ENCODE results near the gene C13orf46. TPM values are rescaled to one million over a fixed set of nuclear protein-coding genes. Genes with fewer than 3 reads are reported as not detected.
"Not testable (repeated sequence)": the region's sequence is repeated elsewhere in the genome, so short reads cannot be mapped to it uniquely, and the experiment has no call there.

C13orf46 gene
- 1 to 10 TPM; 1.1 to 1.5 (median 1.4) TPM for total RNA-seq

- Mint-ChIP-seq H3K4me3 (no peak within 1 kb of the TSS), H3K4me1 (ENCODE audit: low read depth) (peaks cover 4% of the 10 kb centered on the region), H3K9me3 (no peaks in the 10 kb centered on the region), H3K36me3 (ENCODE audit: insufficient read depth) (peaks cover 25% of the 10 kb centered on the region), H3K27me3 (ENCODE audit: low read depth) (no peaks in the 10 kb centered on the region)
- DNase-seq (no peak), ATAC-seq (no peak)
Observed at GRCh38 chr13:113973218-113974164, at the start of gene C13orf46. Gene C13orf46 (minus strand): TSS chr13:113974076. CDS start chr13:113973997, 79 bp downstream.

GRCh38 chr13:114022876-114023275 is 49.0 kb upstream of the C13orf46 start:
- Mint-ChIP-seq H3K36me3 (ENCODE audit: insufficient read depth) (peaks cover 18% of the 10 kb centered on the region), H3K9me3 (no peaks in the 10 kb centered on the region), H3K27me3 (ENCODE audit: low read depth) (no peaks in the 10 kb centered on the region), H3K4me1 (ENCODE audit: low read depth) (no peaks in the 10 kb centered on the region), H3K4me3 (no peak overlapping the region)
- ATAC-seq (no peak), DNase-seq (no peak)

- DNase-seq = no peak
- no peaks in the 10 kb centered on the region for H3K4me1 Mint-ChIP-seq (ENCODE audit: low read depth)
- H3K27me3 Mint-ChIP-seq (ENCODE audit: low read depth) = no peaks in the 10 kb centered on the region
- H3K4me3 Mint-ChIP-seq = no peak overlapping the region
- ATAC-seq = no peak
- no peaks in the 10 kb centered on the region for H3K9me3 Mint-ChIP-seq
- H3K36me3 Mint-ChIP-seq (ENCODE audit: insufficient read depth) = peaks cover 18% of the 10 kb centered on the region
Observed at GRCh38 chr13:114022309-114022669, 48.4 kb upstream of the C13orf46 start.

GRCh38 chr13:114021464-114022308 is 47.8 kb upstream of the C13orf46 start:
- no peak for ATAC-seq
- Mint-ChIP-seq H3K36me3 (ENCODE audit: insufficient read depth) (peaks cover 18% of the 10 kb centered on the region), H3K4me3 (no peak overlapping the region), H3K27me3 (ENCODE audit: low read depth) (no peaks in the 10 kb centered on the region), H3K4me1 (ENCODE audit: low read depth) (no peaks in the 10 kb centered on the region), H3K9me3 (no peaks in the 10 kb centered on the region)
- DNase-seq = no peak

GRCh38 chr13:114020750-114021463 is 47.0 kb upstream of the C13orf46 start:
- H3K4me3 Mint-ChIP-seq = no peak overlapping the region
- no peaks in the 10 kb centered on the region for H3K27me3 Mint-ChIP-seq (ENCODE audit: low read depth)
- H3K9me3 Mint-ChIP-seq = no peaks in the 10 kb centered on the region

GRCh38 chr13:114020134-114020533 is 46.3 kb upstream of the C13orf46 start:
- H3K36me3 Mint-ChIP-seq (ENCODE audit: insufficient read depth) = peaks cover 15% of the 10 kb centered on the region
- DNase-seq = not testable (repeated sequence)

More at GRCh38 chr13:114020750-114021463, 47.0 kb upstream of the C13orf46 start:
- ATAC-seq (no peak), DNase-seq (no peak)
- Mint-ChIP-seq H3K4me1 (ENCODE audit: low read depth) (no peaks in the 10 kb centered on the region), H3K36me3 (ENCODE audit: insufficient read depth) (peaks cover 18% of the 10 kb centered on the region)

GRCh38 chr13:114019367-114019766 is 45.5 kb upstream of the C13orf46 start:
- Mint-ChIP-seq H3K4me3 (no peak overlapping the region), H3K27me3 (ENCODE audit: low read depth) (no peaks in the 10 kb centered on the region), H3K4me1 (ENCODE audit: low read depth) (no peaks in the 10 kb centered on the region), H3K36me3 (ENCODE audit: insufficient read depth) (peaks cover 15% of the 10 kb centered on the region), H3K9me3 (no peaks in the 10 kb centered on the region)
- ATAC-seq (peak; percentile 52 to 55), DNase-seq (peak; percentile 37)

More at GRCh38 chr13:114020134-114020533, 46.3 kb upstream of the C13orf46 start:
- H3K27me3 Mint-ChIP-seq (ENCODE audit: low read depth); ATAC-seq; H3K4me1 Mint-ChIP-seq (ENCODE audit: low read depth); H3K9me3 Mint-ChIP-seq; H3K4me3 Mint-ChIP-seq: not testable (repeated sequence)

GRCh38 chr13:114018461-114019055 is 44.7 kb upstream of the C13orf46 start:
- no peak overlapping the region for H3K4me3 Mint-ChIP-seq
- H3K4me1 Mint-ChIP-seq (ENCODE audit: low read depth) = no peaks in the 10 kb centered on the region
- no peak for ATAC-seq
- H3K27me3 Mint-ChIP-seq (ENCODE audit: low read depth) = no peaks in the 10 kb centered on the region
- no peak for DNase-seq
- no peaks in the 10 kb centered on the region for H3K9me3 Mint-ChIP-seq
- H3K36me3 Mint-ChIP-seq (ENCODE audit: insufficient read depth) = peaks cover 11% of the 10 kb centered on the region

GRCh38 chr13:114017966-114018365 is 44.1 kb upstream of the C13orf46 start:
- H3K27me3 Mint-ChIP-seq (ENCODE audit: low read depth) = no peaks in the 10 kb centered on the region
- DNase-seq (no peak), ATAC-seq (no peak)
- no peaks in the 10 kb centered on the region for H3K9me3 Mint-ChIP-seq
- no peaks in the 10 kb centered on the region for H3K4me1 Mint-ChIP-seq (ENCODE audit: low read depth)
- no peak overlapping the region for H3K4me3 Mint-ChIP-seq
- peaks cover 11% of the 10 kb centered on the region for H3K36me3 Mint-ChIP-seq (ENCODE audit: insufficient read depth)

GRCh38 chr13:114017028-114017630 is 43.3 kb upstream of the C13orf46 start:
- DNase-seq (no peak), ATAC-seq (no peak)
- Mint-ChIP-seq H3K4me1 (ENCODE audit: low read depth) (no peaks in the 10 kb centered on the region), H3K4me3 (no peak overlapping the region), H3K36me3 (ENCODE audit: insufficient read depth) (peaks cover 11% of the 10 kb centered on the region), H3K27me3 (ENCODE audit: low read depth) (no peaks in the 10 kb centered on the region), H3K9me3 (no peaks in the 10 kb centered on the region)

GRCh38 chr13:114016321-114017027 is 42.6 kb upstream of the C13orf46 start:
- H3K36me3 Mint-ChIP-seq (ENCODE audit: insufficient read depth) = peaks cover 11% of the 10 kb centered on the region
- H3K9me3 Mint-ChIP-seq = no peaks in the 10 kb centered on the region
- H3K4me3 Mint-ChIP-seq = no peak overlapping the region
- ATAC-seq (no peak), DNase-seq (no peak)
- H3K27me3 Mint-ChIP-seq (ENCODE audit: low read depth) = no peaks in the 10 kb centered on the region
- no peaks in the 10 kb centered on the region for H3K4me1 Mint-ChIP-seq (ENCODE audit: low read depth)

- DNase-seq = no peak
- Mint-ChIP-seq H3K4me1 (ENCODE audit: low read depth) (peaks cover 2% of the 10 kb centered on the region), H3K27me3 (ENCODE audit: low read depth) (no peaks in the 10 kb centered on the region), H3K4me3 (no peak overlapping the region), H3K9me3 (no peaks in the 10 kb centered on the region), H3K36me3 (ENCODE audit: insufficient read depth) (peaks cover 7% of the 10 kb centered on the region)
- peak in 1 of 2 donors; percentile 26 for ATAC-seq
Observed at GRCh38 chr13:114015969-114016295, 42.1 kb upstream of the C13orf46 start.
